HG03354 (cell line): ENCODE measurements around the gene HMGXB4.

Experiments used
- ATAC-seq: cut with Tn5 transposase; IDR thresholded peaks from one replicate; pipeline ENCODE4 v1.9.1; 2021; ENCODE audit warnings: mild to moderate bottlenecking; ENCODE audit not compliant: unreplicated experiment, poor library complexity, severe bottlenecking

Gene HMGXB4

GRCh38 chr22:35322893-35323292 lies 65.6 kb downstream of the HMGXB4 start:
- no peak for ATAC-seq

GRCh38 chr22:35323305-35323704 lies 66.0 kb downstream of the HMGXB4 start:
- ATAC-seq, result no peak

GRCh38 chr22:35324067-35324466 lies 66.8 kb downstream of the HMGXB4 start:
- no peak for ATAC-seq

GRCh38 chr22:35324762-35325161 lies 67.5 kb downstream of the HMGXB4 start:
- no peak for ATAC-seq

- no peak for ATAC-seq
Measured at GRCh38 chr22:35325209-35325608, 67.9 kb downstream of the HMGXB4 start.

- no peak for ATAC-seq
Measured at GRCh38 chr22:35326854-35327562, 69.7 kb downstream of the HMGXB4 start.

- no peak for ATAC-seq
Measured at GRCh38 chr22:35327690-35328471, 70.6 kb downstream of the HMGXB4 start.

- ATAC-seq, result no peak
Measured at GRCh38 chr22:35328472-35328885, 71.2 kb downstream of the HMGXB4 start.

- no peak for ATAC-seq
Measured at GRCh38 chr22:35329114-35329847, 72.0 kb downstream of the HMGXB4 start.

- ATAC-seq, result no peak
Measured at GRCh38 chr22:35330258-35330861, 73.1 kb downstream of the HMGXB4 start.

- ATAC-seq, result no peak
Measured at GRCh38 chr22:35332278-35332677, 75.0 kb downstream of the HMGXB4 start.

GRCh38 chr22:35333220-35333619 lies 75.9 kb downstream of the HMGXB4 start:
- ATAC-seq, result no peak

GRCh38 chr22:35334004-35334403 lies 76.7 kb downstream of the HMGXB4 start:
- ATAC-seq, result no peak

GRCh38 chr22:35335468-35335867 lies 78.2 kb downstream of the HMGXB4 start:
- ATAC-seq, result no peak

GRCh38 chr22:35335936-35336781 lies 78.9 kb downstream of the HMGXB4 start:
- no peak for ATAC-seq

- ATAC-seq, result no peak
Measured at GRCh38 chr22:35337932-35338331, 80.6 kb downstream of the HMGXB4 start.

- no peak for ATAC-seq
Measured at GRCh38 chr22:35341090-35341874, 84.0 kb downstream of the HMGXB4 start.

GRCh38 chr22:35342390-35342789 lies 85.1 kb downstream of the HMGXB4 start:
- ATAC-seq, result no peak
